Motor neuron (in vitro differentiated cells): ENCODE results near the gene BLOC1S1. TPM values are rescaled to one million over a fixed set of nuclear protein-coding genes. Genes with fewer than 3 reads are reported as not detected.

Source experiments
- ATAC-seq, 8 experiments: fragments of 200-7000 bp; cut with Tn5 transposase; replicated peaks in 6 of 8; 2 replicates each; pipeline ENCODE4 v1.8.0; 2021; ENCODE audit warnings: mild to moderate bottlenecking in 8 of 8, moderate library complexity in 8 of 8
- H3K27ac ChIP-seq, 2 donors: fragments of 250-450 bp; sonication (Bioruptor Pico); 2 replicates each; pipeline ENCODE4 v1.9.0; 2021; ENCODE audit warnings: antibody characterized with exemption in 2 of 2, mild to moderate bottlenecking in 2 of 2, moderate library complexity in 1 of 2
- H3K4me1 ChIP-seq, 2 donors: fragments of 250-450 bp; sonication (Bioruptor Pico); replicated peaks in 1 of 2; 2 replicates each; pipeline ENCODE4 v1.6.1; 2021; ENCODE audit warnings: antibody characterized with exemption in 2 of 2, mild to moderate bottlenecking in 2 of 2, moderate library complexity in 1 of 2
- H3K4me3 ChIP-seq, 5 donors: fragments of 250-450 bp; sonication (Bioruptor Pico); 2 replicates each; pipeline ENCODE4 v1.9.0; 2021; ENCODE audit warnings: antibody characterized with exemption in 5 of 5, mild to moderate bottlenecking in 5 of 5, moderate library complexity in 4 of 5
- WGBS, 10 experiments: fragments of 450-650 bp; shearing (Covaris generic); methylation state at CpG; one replicate each; pipeline ENCODE4 v1.0.0; 2022; 5-methylcytosine and 5-hydroxymethylcytosine counted together
- in situ Hi-C, 9 experiments: fragments of 400-800 bp; cut with MboI; loops; one replicate each; pipeline ENCODE4 v1.15.0; 2021; ENCODE audit warnings: low sequenced_read_pairs in 9 of 9, low pct_unique_long_range_greater_than_20kb in 2 of 9; ENCODE audit not compliant: unreplicated experiment in 9 of 9
- total RNA-seq, 8 experiments: library from RNA; unstranded; fragments of 300-600 nt; gene quantifications; 2 replicates each; pipeline versions ENCODE4 v1.2.3 to v1.2.4, GENCODE V29; 2022

BLOC1S1 gene
- total RNA-seq, 8 experiments from 2014 or later: 65.7 to 166 (median 109) TPM

DNA sequence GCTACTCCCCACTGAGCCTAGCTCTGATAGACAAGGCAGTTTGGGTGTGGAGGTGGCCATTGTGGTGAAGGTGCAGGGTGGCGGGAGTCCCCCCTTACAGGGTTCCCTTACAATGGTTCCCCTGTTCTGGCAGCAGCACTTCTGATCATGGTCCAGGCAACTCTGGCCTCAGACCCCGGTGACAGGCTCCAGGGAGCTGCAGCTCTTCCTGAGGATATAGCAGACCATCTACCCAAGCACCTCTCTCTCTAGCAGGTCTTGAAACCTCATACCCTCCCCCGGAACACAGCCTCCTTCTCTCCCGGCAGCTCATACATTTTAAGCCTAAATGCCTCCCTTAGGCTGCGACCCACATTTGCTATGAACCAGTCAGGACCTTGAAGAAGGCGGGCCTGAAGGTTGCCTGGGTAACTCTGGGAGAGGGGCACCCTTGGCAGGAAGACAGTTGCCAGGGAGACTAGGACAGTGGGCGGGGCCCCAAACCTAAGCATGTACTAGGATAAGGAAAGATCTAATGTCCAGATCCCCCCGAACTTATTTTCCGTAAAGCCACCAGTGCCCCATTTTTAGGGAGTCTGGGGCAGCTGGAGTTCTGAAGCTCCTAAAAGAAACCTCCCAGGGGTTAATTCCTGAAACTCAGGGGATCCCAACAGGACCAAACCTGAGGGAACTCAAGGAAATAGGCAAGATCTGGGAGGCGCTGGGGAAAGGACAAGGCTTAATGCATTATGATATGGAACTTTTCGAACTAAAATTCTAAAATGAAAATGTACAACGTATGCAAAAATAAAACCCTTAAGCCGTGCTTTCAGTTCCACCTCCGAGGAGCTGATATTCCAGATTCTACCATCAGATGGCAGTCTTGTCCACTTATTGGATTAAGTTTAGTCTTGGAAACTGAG lies 22.5 kb downstream of the BLOC1S1 start:
- Histone ChIP-seq H3K4me1 (peaks cover 6 to 19% of the 10 kb centered on the region in 2 donors), H3K27ac (peak overlapping the region; percentile 76 to 84), H3K4me3 (peak overlapping the region; percentile 33 to 54 (median 37))
- WGBS, 10 experiments: 0 to 20% (median 0%) methylated on average over 2 to 8 of the region's 14 CpGs
- ATAC-seq: peak; percentile 34 to 82 (median 76)
- in situ Hi-C loops: loop anchor here in 5 of 9 experiments (10.0 to 25.0 kb wide), 3 partner anchors 199 to 299 kb away; partner anchors contain the start of genes DGKA (in 3 of the 5), PYM1 (in 3 of the 5) and RPS26 (in 2 of the 5)

DNA sequence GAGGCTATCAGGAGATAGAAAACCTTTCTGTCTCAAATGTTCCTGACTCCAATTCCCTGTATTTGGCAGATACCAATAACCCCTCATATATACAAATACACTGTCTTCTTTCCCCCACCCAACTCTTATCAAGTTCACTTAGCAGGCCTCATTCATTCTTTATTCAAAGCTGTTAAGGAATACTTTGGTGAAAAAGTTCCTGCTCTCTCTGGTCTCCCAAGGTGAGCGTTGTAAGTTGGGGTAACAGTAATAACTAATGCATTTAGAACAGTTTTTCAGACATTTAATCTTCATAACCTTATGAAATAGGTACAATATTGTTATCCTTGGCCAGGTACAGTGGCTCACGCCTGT lies 23.2 kb downstream of the BLOC1S1 start:
- no peak for ATAC-seq
- Histone ChIP-seq H3K4me3 (peak overlapping the region; percentile 33 to 54 (median 37)), H3K27ac (no peak overlapping the region), H3K4me1 (peaks cover 6 to 19% of the 10 kb centered on the region in 2 donors)
- in situ Hi-C loops: loop anchor here in 5 of 9 experiments (10.0 to 25.0 kb wide), 3 partner anchors 198 to 298 kb away; partner anchors contain the start of genes DGKA (in 3 of the 5), PYM1 (in 3 of the 5) and RPS26 (in 2 of the 5)
- WGBS, 10 experiments: 80 to 100% (median 100%) methylated on average over 1 to 2 of the region's 2 CpGs; no CpG with 5 or more reads in 3 of the 10 experiments

DNA sequence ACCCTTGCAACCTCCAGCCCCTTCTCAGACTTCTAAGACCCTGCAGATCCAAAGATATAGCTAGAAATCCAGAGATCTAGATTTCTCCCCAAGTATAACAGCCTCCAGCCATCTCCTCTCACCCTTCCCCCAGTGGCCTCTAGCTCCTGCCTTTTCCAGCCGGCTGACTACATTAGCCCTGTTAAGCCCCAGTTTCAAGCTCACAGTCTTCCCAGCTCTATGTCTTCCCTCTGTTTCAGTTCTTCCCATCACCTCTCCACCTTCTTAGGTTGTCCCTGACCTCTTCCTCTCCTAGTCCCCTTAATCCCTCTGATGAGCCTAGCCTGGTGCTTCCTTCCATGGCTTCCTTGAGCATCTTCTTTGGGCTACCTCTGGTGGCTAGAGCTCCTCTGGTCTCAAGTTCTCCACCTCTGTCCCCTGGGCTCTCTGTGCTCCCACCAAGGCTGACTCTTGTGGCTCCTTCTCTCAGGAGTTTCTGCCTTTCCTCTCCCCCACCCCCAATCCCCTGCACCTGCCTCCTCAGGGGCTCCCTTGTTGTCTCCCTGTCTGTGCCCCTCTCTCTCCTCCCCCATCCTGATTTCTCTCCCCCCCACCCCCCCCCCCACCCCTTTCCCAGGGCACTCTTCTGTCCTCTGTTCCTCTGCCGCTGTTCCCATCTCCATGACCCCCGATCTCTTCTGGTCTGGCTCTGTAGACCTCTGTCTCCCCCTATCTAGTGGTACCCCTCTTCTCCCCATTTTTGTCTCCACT lies 26.3 kb downstream of the BLOC1S1 start:
- WGBS, 10 experiments: 0 to 40% (median 20%) methylated on average over 1 of the region's 3 CpGs; no CpG with 5 or more reads in 5 of the 10 experiments
- Histone ChIP-seq H3K4me1 (peaks cover 16 to 36% of the 10 kb centered on the region in 2 donors), H3K4me3 (peak overlapping the region; percentile 53 to 93 (median 65)), H3K27ac (peak overlapping the region; percentile 86 to 96)
- no peak for ATAC-seq
- in situ Hi-C loops: loop anchor here in 4 of 9 experiments (10.0 to 25.0 kb wide), 3 partner anchors 53 to 295 kb away; partner anchors contain the start of genes DGKA (in 3 of the 4), PYM1 (in 3 of the 4) and RPS26 (in 2 of the 4)

DNA sequence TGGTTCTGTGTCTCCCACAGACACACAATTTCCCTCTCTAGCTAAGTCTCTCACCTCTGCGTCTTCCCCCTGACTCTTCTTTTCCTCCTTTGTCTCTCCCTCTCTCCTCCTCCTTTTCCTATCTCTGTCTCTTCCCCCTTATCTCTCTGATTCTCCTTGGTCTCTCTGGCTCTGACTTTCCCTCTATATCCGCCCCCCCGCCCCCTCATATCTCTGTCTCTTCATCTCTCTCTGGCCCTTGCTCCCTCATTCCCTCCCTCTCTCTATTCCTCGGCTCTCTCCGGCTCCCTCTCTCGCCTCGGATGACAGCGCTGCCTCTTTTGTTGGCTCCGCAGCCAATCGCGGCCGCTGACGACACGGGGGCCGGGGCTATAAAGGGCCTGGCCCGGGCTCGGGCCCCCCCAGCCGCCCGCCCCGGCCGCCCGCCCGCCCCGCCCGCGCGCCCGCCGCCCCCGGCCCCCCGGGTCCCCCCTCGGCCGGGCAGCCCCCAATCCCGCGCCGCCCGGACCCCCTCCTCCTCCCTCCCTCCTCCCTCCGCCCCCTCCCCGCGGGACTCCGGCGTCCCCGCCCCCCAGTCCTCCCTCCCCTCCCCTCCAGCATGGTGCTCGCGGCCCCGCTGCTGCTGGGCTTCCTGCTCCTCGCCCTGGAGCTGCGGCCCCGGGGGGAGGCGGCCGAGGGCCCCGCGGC lies 27.0 kb downstream of the BLOC1S1 start, which contains the start of gene GDF11:
GDF11 (plus strand) TSS at position 404 of the 687 bp plus-strand sequence; CDS start at position 599, 195 bp downstream.
- 0 to 4% (median 0%) methylated on average over 1 to 4 of the region's 53 CpGs; no CpG with 5 or more reads in 6 of the 10 experiments for WGBS, 10 experiments
- ATAC-seq: peak; percentile 62 to 76 (median 66)
- in situ Hi-C loops: loop anchor here in 4 of 9 experiments (10.0 to 25.0 kb wide), 3 partner anchors 52 to 294 kb away; partner anchors contain the start of genes DGKA (in 3 of the 4), PYM1 (in 3 of the 4) and RPS26 (in 2 of the 4)
- Histone ChIP-seq H3K4me3 (peak within 1 kb of the TSS; percentile 53 to 93 (median 65)), H3K4me1 (peaks cover 24 to 33% of the 10 kb centered on the region in 2 donors), H3K27ac (peak within 1 kb of the TSS; percentile 86 to 96)

DNA sequence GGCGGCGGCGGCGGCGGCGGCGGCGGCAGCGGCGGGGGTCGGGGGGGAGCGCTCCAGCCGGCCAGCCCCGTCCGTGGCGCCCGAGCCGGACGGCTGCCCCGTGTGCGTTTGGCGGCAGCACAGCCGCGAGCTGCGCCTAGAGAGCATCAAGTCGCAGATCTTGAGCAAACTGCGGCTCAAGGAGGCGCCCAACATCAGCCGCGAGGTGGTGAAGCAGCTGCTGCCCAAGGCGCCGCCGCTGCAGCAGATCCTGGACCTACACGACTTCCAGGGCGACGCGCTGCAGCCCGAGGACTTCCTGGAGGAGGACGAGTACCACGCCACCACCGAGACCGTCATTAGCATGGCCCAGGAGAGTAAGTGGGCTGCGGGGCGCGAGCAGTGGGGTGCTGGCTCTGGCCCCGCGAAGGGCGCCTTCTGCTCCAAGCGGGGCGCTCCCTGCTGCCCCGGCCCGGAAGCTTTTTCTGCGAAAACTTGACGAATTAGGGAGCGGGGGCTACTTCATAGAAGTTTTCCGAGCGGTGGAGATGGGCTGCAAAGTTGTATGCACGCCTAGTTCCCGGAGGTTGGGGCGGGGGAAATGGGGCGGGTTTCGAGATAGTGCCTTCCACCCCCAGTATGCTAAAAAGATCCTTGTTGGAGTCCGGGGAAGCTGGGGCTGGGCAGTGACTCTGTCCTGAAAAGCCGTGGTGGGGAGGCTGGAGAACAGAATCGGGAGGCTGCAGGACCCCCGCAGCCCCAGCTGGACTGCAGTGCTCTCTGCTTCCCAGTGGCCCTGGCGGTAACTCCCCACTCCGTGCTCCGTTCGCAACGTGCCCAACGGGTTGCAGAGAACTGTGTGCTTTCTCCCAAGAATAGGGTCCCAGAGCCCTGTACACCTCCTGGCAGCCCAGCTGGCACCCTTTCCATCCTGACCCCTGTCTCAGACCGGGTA lies 27.8 kb downstream of the BLOC1S1 start:
- peak overlapping the region; percentile 86 to 96 for H3K27ac ChIP-seq
- peaks cover 26 to 33% of the 10 kb centered on the region in 2 donors for H3K4me1 ChIP-seq
- peak overlapping the region; percentile 53 to 93 (median 65) for H3K4me3 ChIP-seq
- in situ Hi-C loops: loop anchor here in 4 of 9 experiments (10.0 to 25.0 kb wide), 3 partner anchors 51 to 294 kb away; partner anchors contain the start of genes DGKA (in 3 of the 4), PYM1 (in 3 of the 4) and RPS26 (in 2 of the 4)
- 0% methylated on average over 7 of the region's 73 CpGs; no CpG with 5 or more reads in 9 of the 10 experiments for WGBS, 10 experiments
- peak; percentile 34 to 60 (median 46) for ATAC-seq

DNA sequence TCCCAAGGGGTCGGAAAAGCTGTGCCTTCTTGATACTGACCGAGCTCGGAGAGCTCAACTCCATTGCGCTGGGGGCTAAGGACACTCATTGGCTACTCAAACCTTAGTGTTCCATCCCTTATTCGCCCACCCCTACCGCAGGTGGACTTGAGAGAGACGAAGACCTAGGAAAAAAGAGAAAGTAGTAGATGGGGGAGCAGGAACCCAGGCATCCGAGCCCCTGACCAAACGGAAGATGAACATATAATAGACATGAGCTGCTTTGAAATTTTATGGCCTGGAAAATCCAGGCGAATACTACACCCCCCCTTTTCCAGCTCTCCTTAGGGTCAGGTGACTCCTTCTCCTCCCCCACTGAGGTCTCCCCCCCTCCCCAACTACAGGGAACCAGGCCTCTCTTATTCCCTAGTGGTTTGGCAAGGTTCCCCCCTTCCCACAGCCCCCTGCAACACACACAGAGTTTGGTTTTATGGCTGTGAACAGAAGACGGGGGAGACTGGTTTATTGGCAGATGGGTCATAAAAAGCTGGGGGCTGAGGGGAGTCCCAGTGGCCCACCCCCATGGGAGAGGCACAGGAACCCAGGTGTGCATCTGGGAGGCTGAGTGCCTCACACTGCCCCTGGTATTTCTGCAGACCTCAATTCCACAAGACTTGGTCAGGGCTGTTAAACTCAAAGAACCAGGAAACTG lies 28.6 kb downstream of the BLOC1S1 start:
- Histone ChIP-seq H3K27ac (peak overlapping the region; percentile 4 to 86), H3K4me3 (peak overlapping the region; percentile 53 to 93 (median 65)), H3K4me1 (peaks cover 26 to 33% of the 10 kb centered on the region in 2 donors)
- ATAC-seq: no peak
- WGBS, 10 experiments: 0 to 5% (median 0%) methylated on average over 1 to 7 of the region's 11 CpGs; no CpG with 5 or more reads in 5 of the 10 experiments
- in situ Hi-C loops: loop anchor here in 4 of 9 experiments (10.0 to 25.0 kb wide), 3 partner anchors 50 to 293 kb away; partner anchors contain the start of genes DGKA (in 3 of the 4), PYM1 (in 3 of the 4) and RPS26 (in 2 of the 4)

DNA sequence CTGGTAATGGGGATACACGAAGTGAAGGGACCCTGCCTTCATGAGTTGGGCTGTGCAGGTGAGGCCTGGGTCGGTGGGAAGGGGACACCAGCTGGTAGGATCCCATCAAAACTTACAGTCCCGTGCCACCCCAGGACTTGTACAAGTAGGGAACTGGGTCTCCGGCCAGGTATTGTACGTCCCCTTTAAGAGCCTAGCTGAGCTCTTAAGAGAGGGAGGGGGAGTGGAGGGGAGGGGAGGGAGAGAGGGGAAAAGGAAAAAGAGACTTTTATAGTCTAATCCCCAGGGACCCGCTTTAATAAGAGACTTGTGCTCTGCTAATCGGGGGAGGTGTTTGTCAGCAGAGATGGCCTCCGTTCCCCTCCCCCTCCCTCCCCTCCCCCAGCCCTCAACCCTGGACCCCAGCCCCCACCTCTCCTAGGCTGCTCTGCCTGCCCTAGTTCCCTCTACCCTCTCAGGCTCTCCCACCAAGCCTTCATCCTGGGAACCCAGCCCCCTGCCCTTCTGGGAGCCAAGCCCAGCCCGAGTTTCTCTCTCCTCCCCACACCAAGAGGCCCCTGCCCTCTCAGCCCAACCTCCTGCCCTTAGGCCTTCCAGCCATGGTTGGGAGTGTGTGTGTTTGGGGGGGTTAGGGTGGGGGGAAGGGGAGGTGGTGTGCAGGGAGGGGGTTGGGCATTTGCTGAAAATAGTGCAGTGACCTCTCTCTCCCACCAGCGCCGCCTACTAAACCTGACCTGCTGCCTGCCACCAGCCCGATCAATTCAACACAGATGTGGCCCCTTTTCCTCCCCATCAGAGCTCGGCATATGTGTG lies 29.7 kb downstream of the BLOC1S1 start:
- H3K4me3 ChIP-seq: peak overlapping the region; percentile 34 to 93 (median 64)
- peak overlapping the region; percentile 62 to 75 for H3K27ac ChIP-seq
- in situ Hi-C loops: loop anchor here in 4 of 9 experiments (10.0 to 25.0 kb wide), 3 partner anchors 49 to 292 kb away; partner anchors contain the start of genes DGKA (in 3 of the 4), PYM1 (in 3 of the 4) and RPS26 (in 2 of the 4)
- peaks cover 26 to 33% of the 10 kb centered on the region in 2 donors for H3K4me1 ChIP-seq
- WGBS, 10 experiments: 0 to 35% (median 8%) methylated on average over 2 to 5 of the region's 13 CpGs; no CpG with 5 or more reads in 5 of the 10 experiments
- peak in 5 of 8 experiments; percentile 26 to 64 (median 59) for ATAC-seq

DNA sequence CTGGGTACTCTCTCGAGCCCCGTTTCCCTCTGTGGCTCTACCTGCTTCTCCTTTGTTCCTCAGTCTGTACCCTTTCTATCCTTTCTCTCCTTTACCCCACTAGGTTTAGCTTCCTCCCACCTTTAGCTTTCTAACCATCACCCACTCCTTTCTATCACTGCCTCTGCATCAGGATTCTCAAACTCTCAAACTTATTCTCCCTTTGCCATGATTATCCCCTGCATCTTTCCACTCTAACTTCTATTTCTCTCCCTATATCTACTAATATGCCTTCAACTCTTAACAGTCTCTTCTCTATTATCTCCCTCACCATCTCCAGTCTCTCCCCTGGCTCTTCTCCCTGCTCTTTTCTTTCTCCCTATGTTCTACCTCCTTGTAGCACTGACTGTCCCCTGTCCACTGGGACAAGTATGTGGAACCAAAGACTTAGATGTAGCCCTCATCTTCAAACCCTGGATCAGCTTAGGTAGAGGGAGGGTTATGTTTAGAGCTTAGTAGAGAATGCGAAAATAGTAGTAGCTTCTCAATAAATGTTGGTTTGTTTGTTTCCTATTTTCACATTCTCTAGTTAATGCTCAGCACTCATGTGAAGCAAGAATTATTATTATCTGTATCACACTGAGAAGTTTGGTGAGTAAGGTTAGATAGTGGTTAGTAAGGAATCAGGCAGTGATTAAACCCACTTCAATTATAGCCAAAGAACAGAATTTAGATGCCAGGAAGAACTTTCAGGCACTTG lies 30.5 kb downstream of the BLOC1S1 start:
- WGBS, 10 experiments: 0 to 80% (median 38%) methylated on average over 1 to 3 of the region's 3 CpGs; no CpG with 5 or more reads in 1 of the 10 experiments
- Histone ChIP-seq H3K4me1 (peaks cover 26 to 33% of the 10 kb centered on the region in 2 donors), H3K4me3 (peak overlapping the region; percentile 34 to 93 (median 64)), H3K27ac (peak overlapping the region; percentile 62 to 75)
- ATAC-seq: no peak
- in situ Hi-C loops: loop anchor here in 4 of 9 experiments (10.0 to 25.0 kb wide), 3 partner anchors 48 to 291 kb away; partner anchors contain the start of genes DGKA (in 3 of the 4), PYM1 (in 3 of the 4) and RPS26 (in 2 of the 4)

DNA sequence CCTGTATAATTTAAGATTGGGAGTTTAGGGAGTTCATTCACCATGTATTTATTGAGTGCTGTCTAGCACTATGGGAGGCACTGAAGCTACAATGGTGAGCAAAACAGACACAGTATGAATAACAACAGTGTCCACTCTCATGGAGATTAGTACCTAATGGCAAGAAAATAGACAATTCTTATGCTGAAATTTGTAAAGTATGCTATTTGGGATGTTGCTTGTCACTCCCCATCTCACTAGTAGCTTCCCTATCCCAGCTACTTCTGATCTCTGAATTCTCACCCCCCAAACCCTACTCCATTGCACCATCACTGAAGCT lies 31.0 kb downstream of the BLOC1S1 start:
- in situ Hi-C loops: loop anchor here in 4 of 9 experiments (10.0 to 25.0 kb wide), 3 partner anchors 48 to 290 kb away; partner anchors contain the start of genes DGKA (in 3 of the 4), PYM1 (in 3 of the 4) and RPS26 (in 2 of the 4)
- Histone ChIP-seq H3K27ac (no peak overlapping the region), H3K4me1 (peaks cover 23 to 28% of the 10 kb centered on the region in 2 donors), H3K4me3 (no peak overlapping the region)
- no peak for ATAC-seq
